Thyroid gland (tissue), 4 donors: ENCODE results near the gene TAOK1.

Source experiments
- CTCF ChIP-seq, 6 experiments: fragments of 200-600 bp in 3 of 6; fragments of 450-650 bp in 3 of 6; sonication (generic) in 3 of 6; IDR thresholded peaks; one replicate each; pipeline ENCODE4 v1.5.1; 2016 to 2019; ENCODE audit warnings: antibody characterized with exemption in 6 of 6, mild to moderate bottlenecking in 2 of 6, inconsistent platforms in 1 of 6, moderate library complexity in 1 of 6
- POLR2A ChIP-seq, 2 donors: fragments of 450-650 bp; IDR thresholded peaks; one replicate each; pipeline ENCODE4 v1.6.1; 2017; ENCODE audit warnings: antibody characterized with exemption in 2 of 2, mild to moderate bottlenecking in 2 of 2, moderate library complexity in 1 of 2

- TF ChIP-seq POLR2A (IDR thresholded peaks at IDR 0.05) (no peak), CTCF (IDR thresholded peaks at IDR 0.05) (no peak)
Measured at GRCh38 chr17:29376667-29377270, 13.4 kb upstream of the TAOK1 start.
